ENCODE measurements around the gene ADAMTS2.

Gene ADAMTS2

DNA sequence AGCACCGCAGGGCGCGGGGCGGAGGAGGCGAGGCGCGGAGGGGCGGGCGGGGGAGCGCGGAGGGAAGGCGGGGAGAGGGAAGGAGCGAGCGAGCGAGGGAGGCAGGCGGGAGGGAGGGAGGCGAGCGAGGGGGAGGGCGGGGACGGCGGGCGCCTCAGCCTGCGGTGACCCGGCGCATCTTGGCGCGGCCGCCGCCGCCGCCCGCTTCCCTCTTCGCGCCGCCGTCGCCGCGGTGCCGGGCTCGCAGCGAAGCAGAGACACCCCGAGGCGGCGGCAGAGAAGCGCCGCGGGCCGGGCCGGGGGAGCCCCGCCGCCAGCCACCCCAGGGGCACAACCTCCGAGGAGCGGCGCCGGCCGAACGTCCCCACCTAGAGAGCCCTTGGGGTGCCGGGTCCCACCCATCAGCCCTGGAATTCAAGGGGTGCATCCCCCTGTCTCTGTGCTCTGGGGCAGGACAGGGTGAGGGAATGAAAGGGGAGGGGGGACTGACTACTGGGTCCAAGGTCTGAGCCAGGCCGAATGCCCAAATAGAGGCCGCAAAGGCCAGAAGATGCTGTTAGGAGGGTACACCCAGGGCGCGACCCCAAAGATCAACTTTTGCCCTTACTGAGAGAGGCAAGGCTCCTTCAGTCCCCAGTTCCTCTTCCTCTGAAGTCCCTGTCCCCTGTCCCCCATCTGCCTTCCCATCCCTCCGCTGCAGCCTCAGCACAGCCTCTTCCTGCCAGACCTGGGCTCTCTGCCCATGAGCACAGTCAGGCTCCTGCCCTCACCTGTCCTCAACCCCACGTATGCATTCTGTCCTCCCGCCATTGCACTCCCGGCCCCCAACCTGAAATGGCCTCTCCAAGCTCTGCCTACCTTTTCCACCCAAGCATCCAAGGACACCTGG is at the start of gene ADAMTS2:
ADAMTS2 (minus strand) TSS at position 29 of the 889 bp plus-strand sequence. CDS start 133 bp downstream, outside the sequence.
- DNase-seq (ENCODE audit: low spot score) = peak; percentile 85

- DNase-seq (ENCODE audit: low spot score) = no peak
Measured at GRCh38 chr5:179393078-179393477, 47.8 kb upstream of the ADAMTS2 start.

DNA sequence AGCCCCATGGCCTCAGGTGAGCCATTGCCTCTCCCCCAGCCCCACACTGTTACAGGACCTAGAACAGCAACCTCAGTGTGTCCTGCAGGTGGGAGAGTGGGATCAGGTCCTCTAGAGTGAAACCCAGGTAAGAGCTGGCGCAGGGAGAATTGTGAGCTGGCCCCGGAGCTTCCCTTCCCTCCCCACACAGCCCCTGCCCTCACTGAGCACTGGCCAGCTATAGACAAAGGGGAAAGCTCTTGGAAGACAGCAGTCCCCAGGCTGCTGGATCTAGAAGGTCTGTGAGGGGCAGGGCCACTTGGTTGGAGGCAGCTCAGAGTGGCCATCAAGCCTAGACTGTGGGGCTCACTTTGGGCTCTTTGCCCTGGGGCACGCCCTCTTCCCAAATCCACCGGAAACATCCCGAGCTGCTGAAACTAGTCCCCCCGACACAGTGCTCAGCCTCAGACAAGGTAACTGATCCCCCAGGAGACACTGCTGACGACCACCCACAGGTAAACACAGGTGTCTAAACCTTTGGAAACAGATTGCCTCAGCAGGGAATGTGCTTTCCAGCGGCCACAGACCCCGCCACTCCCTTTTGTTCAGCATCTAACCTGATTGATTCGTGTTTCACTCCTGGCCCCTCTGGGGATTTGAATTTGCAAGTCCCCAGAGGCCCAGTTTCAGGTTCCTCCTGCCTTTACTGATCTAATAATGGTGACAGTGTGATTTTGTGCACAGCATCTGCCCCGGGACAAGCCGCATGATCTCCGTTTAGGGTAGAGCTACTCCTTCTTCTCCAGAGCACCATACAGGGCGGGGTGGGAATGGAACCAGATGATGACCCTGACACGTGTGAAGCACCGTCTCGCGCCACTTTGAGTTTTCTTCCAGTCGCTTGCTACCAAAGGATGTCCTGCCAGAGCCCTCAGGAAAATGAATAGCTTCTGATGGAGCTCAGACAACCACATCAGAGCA is 42.2 kb upstream of the ADAMTS2 start:
- DNase-seq (ENCODE audit: low spot score) = peak; percentile 5

GRCh38 chr5:179385914-179386313 is 40.7 kb upstream of the ADAMTS2 start:
- peak; percentile 5 for DNase-seq (ENCODE audit: low spot score)

DNA sequence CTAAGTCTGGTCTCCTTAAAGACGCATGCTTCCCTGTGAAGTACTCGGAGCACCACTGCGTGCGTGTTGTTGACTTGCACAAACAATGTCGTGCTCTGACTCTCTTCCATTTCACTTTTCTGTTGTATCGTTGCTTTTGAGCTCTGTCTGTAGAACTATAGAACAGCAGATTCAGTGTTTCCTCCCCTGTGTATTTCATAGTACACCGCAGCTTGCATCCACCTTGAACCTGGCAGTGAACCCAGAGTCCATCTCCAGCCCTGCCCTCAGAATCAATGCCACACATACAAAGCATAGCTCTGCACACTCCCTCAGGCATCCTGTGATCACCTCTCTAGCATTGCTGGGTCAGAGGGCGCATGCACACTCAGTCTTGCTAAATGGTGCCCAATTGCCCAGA is 37.2 kb upstream of the ADAMTS2 start:
- peak; percentile 7 for DNase-seq (ENCODE audit: low spot score)

- no peak for DNase-seq (ENCODE audit: low spot score)
Measured at GRCh38 chr5:179381691-179382090, 36.4 kb upstream of the ADAMTS2 start.

DNA sequence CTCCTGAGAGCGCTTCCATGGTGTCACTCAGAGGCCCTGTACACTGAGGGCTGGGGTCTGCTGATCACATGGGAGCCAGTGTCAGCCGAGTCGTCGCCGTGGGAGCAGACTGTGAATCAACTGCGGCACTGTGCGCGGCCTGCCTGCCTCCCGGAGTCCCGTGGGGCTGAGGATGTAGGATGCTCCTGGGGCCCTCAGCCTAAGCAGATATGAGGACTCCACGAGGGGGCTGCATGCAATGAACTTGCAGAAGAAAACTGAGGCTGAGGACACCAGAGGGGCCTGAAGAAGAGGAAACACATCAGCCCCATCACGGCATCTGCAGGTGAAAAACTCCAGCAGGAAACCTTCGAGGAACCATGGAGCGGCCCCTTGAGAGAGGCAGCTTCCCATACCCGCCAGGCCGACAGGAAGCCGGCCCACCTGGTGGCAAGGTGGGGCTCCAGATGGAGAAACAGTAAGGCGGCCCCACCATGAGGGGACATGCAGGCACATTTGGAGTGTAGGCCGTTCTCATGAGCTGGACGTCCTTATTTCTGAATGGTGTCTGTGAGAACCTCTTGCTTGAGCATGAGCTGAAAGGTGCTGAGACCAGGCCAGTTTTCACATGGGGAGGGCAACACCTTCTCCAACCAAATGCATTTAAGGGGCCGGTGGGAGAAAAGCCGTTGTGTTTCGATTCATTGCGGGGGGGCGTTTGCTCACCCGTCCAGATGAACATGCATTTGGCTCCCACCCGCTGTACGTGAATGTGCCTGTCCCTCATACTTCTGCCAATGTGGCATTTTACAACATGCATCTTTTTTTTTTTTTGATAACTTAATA is 35.2 kb upstream of the ADAMTS2 start:
- peak; percentile 11 for DNase-seq (ENCODE audit: low spot score)

GRCh38 chr5:179379321-179379890 is 34.1 kb upstream of the ADAMTS2 start:
- no peak for DNase-seq (ENCODE audit: low spot score)

DNA sequence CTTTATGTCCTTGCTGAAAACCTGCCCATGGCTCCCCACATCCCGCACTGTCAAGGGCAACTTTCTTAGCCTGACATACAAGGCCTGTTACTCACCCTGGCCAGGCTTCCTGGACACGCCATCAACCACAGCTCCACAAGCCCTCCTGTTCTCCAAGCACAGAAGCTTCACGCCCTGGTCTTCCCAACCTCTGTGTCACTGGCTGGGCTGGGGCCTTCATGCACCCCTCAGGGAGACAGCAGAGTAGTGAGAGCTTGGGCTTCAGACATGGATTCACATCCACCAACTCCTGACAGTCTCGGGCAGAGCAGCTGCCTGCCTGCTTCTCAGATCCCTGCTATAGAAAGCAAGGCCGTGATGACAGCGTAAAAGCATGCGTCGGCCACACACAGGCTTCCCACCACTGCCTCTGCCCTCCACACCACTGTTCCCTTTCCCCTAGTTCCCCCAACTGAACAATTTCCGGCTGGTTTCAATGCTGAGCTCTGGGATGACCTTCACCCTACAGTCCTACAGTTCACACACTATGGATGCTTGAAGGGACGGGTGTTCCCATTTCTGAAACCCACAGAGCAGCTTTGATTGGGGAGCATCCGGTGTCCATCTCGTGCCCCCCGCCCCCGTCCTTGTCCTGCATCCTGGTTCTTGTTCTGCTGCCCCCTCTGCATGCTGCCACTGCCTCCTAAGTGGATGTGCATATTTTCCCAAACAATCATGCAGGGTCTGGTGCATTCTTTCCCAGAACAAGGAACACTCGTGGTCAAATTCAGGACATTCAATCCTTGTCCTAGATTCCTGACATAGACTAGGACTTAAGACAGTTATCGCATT is 33.4 kb upstream of the ADAMTS2 start:
- DNase-seq (ENCODE audit: low spot score) = peak; percentile 5

DNA sequence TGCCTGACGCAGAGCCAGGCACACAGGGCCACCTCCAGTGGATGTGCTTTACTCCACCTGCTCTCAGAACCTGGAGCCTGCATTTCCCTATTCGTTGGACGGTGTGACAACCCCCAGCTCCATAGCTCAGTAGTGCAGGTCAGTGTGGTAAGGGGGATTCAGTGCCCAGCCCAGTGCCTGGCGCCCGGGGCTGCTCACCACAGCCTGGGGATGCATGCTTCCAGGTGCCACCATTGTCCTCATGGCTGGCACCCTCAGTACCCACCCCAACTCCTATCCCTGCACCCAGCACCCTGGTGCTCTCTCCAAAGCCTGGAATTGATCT is 32.8 kb upstream of the ADAMTS2 start:
- DNase-seq (ENCODE audit: low spot score) = peak; percentile 21

- no peak for DNase-seq (ENCODE audit: low spot score)
Measured at GRCh38 chr5:179377421-179378115, 32.3 kb upstream of the ADAMTS2 start.

- DNase-seq (ENCODE audit: low spot score) = no peak
Measured at GRCh38 chr5:179376701-179377420, 31.6 kb upstream of the ADAMTS2 start.

- DNase-seq (ENCODE audit: low spot score) = no peak
Measured at GRCh38 chr5:179375831-179376365, 30.6 kb upstream of the ADAMTS2 start.

DNA sequence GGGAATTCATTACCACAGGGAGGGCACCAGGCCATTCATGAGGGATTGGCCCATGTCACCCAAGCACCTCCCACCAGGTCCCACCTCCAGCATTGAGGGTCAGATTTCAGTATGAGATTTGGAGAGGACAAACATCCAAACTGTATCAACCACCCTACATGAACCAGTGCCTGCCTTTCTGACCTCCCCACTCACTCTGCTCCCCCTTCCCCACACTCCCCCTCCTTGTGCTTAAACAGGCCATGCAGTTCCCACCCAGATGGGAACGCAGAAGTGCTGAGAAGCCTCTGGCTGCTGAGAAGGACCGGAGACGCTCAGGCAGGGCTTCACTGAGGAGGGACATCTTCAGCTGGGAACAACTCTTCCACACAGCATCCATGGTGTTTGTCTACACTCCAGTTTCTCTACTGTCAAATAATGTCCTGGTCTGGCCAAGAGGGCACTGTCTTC is 30.0 kb upstream of the ADAMTS2 start:
- DNase-seq (ENCODE audit: low spot score) = no peak

DNA sequence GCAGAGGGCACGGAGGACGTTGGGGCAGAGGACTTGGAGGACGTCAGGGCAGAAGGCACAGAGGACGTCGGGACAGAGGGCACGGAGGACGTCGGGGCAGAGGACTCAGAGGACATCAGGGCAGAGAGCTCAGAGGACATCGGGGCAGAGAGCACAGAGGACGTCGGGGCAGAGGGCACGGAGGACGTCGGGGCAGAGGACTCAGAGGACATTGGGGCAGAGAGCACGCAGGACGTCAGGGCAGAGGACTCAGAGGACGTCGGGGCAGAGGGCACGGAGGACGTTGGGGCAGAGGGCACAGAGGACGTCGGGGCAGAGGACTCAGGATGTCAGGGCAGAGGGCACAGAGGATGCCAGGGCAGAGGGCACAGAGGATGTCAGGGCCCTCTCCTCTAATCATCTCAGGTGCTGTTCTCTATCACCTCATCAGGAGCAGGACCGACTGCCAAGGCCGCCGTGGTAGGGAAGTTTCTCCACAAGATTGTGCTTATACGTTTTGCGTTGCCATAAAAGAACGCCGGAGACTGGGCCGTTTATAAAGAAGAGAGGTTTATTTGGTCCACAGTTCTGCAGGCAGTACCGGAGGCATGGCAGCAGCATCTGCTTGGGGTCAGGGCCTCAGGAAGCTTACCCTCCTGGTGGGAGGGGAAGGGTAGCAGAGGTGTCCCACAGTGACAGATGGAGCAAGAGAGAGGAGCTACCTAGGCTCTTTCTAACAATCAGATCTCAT is 29.4 kb upstream of the ADAMTS2 start:
- no peak for DNase-seq (ENCODE audit: low spot score)

DNA sequence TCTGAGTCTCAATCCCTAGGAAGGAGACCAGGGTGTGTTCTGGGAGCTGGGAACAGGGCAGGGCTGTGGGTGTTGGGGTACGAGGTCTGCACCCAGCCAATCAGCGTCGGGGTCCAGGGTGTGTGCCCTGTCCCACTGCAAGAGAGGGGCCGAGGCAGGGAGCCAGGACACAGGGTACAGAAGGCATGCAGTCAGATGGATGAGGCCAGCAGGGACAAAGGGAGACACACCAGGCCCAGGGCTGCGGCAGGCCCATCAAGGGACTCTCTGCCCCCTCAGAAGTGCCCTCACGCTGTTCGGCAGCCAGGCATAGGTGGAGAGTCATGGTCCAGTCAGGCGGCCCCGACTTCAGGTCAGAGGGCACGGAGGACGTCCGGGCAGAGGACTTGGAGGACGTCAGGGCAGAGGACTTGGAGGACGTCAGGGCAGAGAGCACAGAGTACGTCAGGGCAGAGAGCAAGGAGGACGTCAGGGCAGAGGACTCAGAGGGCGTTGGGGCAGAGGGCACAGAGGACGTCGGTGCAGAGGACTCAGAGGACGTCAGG is 28.8 kb upstream of the ADAMTS2 start:
- no peak for DNase-seq (ENCODE audit: low spot score)

DNA sequence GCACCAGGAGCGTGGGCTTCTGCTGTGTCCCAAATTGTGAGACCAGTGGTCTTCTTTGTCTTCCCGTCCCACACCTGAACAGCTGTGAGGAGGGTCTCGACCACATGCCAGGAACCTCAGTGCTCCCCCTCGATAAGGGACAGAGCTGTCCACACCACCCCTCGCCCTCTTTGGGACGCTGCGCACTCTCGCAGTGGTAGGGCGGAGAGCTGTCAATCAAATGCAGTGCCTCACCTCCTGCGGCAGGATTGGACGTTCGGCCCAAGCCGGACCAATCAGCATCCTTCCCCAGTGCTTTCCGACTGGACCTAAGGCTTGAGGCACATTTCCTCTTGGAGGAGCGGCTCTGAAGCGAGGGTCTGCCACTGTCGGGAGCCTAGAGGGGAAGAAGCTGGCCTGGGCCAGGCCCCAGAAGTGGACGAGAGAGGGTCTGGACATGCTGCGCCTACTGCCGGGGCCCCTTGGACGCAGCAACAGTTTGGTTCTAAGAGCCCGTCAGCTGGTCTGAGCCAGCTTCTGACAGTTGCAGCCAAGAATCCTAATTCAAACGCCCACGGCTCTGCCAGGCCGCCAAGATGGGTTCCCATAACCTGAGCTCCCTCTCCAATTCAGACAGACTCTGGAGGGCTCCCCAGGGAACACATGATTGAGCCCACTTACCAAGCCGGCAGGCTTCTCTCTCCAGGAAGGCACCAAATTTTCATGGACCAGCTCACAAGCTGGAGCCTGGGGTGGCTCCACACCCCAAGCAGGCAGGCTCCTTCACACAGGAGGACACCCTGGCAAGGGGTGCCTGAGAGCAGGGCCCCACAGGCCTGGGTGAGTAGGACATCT is 28.1 kb upstream of the ADAMTS2 start:
- no peak for DNase-seq (ENCODE audit: low spot score)

Data from D341Med (cell line).